Upper lobe of left lung (tissue), 4 donors: ENCODE measurements around the gene TMEM242.

Experiments
- CTCF ChIP-seq, 6 experiments: fragments of 450-650 bp in 4 of 6; fragments of 200-600 bp in 2 of 6; sonication (generic) in 2 of 6; IDR thresholded peaks; one replicate each; pipeline ENCODE4 v1.5.1; 2016 to 2019; ENCODE audit warnings: antibody characterized with exemption in 6 of 6
- EP300 ChIP-seq, 4 donors: sonication (generic); formaldehyde crosslinking; IDR thresholded peaks; one replicate each; pipeline ENCODE4 v1.5.1; 2017; ENCODE audit warnings: antibody characterized with exemption in 4 of 4, control low read depth in 2 of 4
- POLR2A ChIP-seq, 4 donors: fragments of 450-650 bp; IDR thresholded peaks; one replicate each; pipeline ENCODE4 v1.5.1; 2016 to 2017; ENCODE audit warnings: antibody characterized with exemption in 4 of 4, mild to moderate bottlenecking in 2 of 4

DNA sequence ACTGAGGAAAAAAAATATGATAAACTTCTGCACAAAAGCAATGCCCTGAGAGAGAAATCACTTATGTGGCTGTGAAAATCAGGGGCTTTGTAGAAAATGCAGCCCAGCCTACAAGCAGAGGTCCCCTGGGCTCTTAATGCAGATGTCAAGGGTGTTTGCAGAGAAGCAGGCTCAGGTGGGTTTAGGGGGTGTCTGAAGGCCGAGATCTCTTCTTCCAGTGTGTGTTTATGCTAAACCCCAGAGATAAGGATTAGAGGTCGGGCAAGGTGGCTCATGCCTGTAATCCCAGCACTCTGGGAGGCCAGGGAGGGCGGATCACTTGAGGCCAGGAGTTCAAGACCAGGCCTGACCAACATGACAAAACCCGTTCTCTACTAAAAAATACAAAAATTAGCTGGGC, 78.5 kb downstream of the TMEM242 start:
- TF ChIP-seq EP300 (IDR thresholded peaks at IDR 0.05) (no peak), POLR2A (IDR thresholded peaks at IDR 0.05) (no peak), CTCF (IDR thresholded peaks at IDR 0.05) (no peak)
